Measurements from ENCODE around the gene ATAD3A. TPM values are rescaled to one million over a fixed set of nuclear protein-coding genes. Genes with fewer than 3 reads are reported as not detected.

Gene ATAD3A
- total RNA-seq, 4 donors from 2014 or later: 18.3 to 29.3 (median 25.2) TPM

DNA sequence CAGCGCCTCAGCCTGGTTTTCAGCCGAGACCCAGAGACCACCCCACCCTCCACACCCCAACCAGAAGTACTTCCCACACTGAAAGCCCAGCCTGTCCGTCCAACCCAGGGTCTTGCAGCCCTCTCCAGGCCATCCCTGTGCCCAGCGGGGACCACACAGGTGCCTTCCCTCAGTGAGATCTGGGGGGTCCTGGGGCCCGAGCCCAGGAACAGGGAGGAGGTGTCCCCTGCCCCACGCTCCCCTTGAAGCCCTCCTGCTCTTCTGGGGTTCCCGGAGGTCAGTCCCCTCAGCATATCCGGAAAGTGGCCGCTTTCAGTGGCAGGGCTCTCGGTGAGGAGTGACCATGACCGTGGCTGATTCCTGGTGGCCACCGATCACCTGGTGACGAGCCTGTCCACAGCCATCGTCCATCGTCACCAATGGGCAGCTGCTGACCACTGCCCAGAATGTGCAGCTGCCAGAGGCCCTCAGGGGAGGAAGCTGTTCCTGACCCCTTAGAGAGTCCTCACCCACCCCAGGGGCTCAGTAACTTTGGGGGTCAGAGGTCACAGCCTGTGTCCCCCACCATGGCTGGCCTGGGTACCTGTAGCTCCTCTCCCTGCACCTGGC is 25.1 kb downstream of the ATAD3A start:
- Histone ChIP-seq H3K27me3 (no peaks in the 10 kb centered on the region), H3K4me1 (peaks cover 17 to 55% (median 54%) of the 10 kb centered on the region in 4 donors), H3K9me3 (peaks cover 0 to 4% (median 1%) of the 10 kb centered on the region in 4 donors), H3K27ac (replicated peaks in 1 of 4) (peak overlapping the region in 3 of 4 donors; percentile 47 to 70 (median 54)), H3K4me3 (no peak overlapping the region), H3K36me3 (peaks cover 0 to 49% (median 24%) of the 10 kb centered on the region in 4 donors)
- no peak for DNase-seq (ENCODE audit: extremely low spot score)
- intact Hi-C loops (cut with DNase I): no loop called here
- TF ChIP-seq, protein P1, sequence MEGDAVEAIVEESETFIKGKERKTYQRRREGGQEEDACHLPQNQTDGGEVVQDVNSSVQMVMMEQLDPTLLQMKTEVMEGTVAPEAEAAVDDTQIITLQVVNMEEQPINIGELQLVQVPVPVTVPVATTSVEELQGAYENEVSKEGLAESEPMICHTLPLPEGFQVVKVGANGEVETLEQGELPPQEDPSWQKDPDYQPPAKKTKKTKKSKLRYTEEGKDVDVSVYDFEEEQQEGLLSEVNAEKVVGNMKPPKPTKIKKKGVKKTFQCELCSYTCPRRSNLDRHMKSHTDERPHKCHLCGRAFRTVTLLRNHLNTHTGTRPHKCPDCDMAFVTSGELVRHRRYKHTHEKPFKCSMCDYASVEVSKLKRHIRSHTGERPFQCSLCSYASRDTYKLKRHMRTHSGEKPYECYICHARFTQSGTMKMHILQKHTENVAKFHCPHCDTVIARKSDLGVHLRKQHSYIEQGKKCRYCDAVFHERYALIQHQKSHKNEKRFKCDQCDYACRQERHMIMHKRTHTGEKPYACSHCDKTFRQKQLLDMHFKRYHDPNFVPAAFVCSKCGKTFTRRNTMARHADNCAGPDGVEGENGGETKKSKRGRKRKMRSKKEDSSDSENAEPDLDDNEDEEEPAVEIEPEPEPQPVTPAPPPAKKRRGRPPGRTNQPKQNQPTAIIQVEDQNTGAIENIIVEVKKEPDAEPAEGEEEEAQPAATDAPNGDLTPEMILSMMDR (IDR thresholded peaks at IDR 0.05): no peak
- no peak for TF ChIP-seq POLR2A (IDR thresholded peaks at IDR 0.05; ENCODE audit: low read depth)
- no peak for TF ChIP-seq POLR2AphosphoS5 (IDR thresholded peaks at IDR 0.05)
- no peak for TF ChIP-seq EP300 (IDR thresholded peaks at IDR 0.05)
- WGBS: 85% methylated on average over 14 of the region's 15 CpGs

DNA sequence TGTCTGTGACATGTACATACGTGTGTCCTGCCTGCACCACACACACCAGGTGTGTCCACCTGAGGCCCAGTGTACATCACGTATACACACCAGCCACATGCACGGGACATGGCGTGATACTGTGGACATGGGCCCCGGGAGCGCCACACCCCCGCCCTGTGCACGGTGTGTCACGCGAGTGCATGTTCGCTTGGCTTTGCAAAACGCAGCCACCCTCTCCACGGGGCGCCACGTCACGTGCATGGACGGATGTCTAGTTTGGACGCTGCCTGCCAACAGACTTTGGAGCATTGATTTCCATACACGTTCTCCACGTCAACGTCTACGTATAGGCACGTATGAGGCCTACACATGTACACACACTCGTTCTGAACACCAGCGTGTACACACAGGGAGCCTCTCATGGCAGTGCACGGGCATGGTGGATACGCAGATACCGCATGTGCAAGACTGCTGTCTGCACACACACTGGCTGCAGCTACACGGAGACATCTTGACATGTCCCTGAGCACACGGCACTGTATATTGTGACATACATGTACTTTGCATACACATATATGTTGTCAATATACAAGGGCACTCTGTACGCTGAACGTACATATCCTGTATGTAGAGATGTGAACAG is 25.8 kb downstream of the ATAD3A start:
- TF ChIP-seq POLR2A (IDR thresholded peaks at IDR 0.05; ENCODE audit: low read depth) (no peak), POLR2AphosphoS5 (IDR thresholded peaks at IDR 0.05) (no peak), EP300 (IDR thresholded peaks at IDR 0.05) (no peak)
- TF ChIP-seq, protein P1 (IDR thresholded peaks at IDR 0.05): no peak
- 92% methylated on average over 25 of the region's 32 CpGs for WGBS
- Histone ChIP-seq H3K4me3 (no peak overlapping the region), H3K36me3 (peaks cover 5 to 52% (median 30%) of the 10 kb centered on the region in 4 donors), H3K27me3 (no peaks in the 10 kb centered on the region), H3K27ac (replicated peaks in 1 of 4) (no peak overlapping the region), H3K4me1 (peaks cover 18 to 55% (median 54%) of the 10 kb centered on the region in 4 donors), H3K9me3 (no peaks in the 10 kb centered on the region)
- no peak for DNase-seq (ENCODE audit: extremely low spot score)
- intact Hi-C loops (cut with DNase I): no loop called here

DNA sequence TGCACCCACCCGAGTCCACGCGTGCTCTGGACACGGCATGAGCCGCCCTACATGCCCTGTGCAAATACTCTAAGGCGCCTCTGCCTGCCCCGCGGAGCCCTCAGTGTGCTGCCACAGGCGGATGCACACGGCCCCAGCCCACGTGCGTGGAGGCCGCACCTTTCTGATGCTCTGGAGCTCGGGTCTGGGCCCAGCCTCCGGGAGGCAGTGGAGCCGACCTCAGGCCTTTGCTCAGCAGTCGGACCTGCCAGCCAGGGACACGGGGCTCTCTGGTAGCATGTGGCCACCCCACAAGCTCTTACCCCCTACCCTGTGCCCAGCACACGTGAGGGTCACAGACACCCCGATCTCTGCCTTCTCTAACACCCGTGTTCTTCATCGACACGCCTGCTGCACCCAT is 26.4 kb downstream of the ATAD3A start:
- no peak overlapping the region for H3K27ac ChIP-seq (replicated peaks in 1 of 4)
- H3K36me3 ChIP-seq: peaks cover 5 to 52% (median 36%) of the 10 kb centered on the region in 4 donors
- DNase-seq (ENCODE audit: extremely low spot score): no peak
- TF ChIP-seq EP300 (IDR thresholded peaks at IDR 0.05): no peak
- no peak for TF ChIP-seq POLR2A (IDR thresholded peaks at IDR 0.05; ENCODE audit: low read depth)
- TF ChIP-seq, protein P1 (IDR thresholded peaks at IDR 0.05): no peak
- no peak for TF ChIP-seq POLR2AphosphoS5 (IDR thresholded peaks at IDR 0.05)
- no peaks in the 10 kb centered on the region for H3K9me3 ChIP-seq
- H3K4me1 ChIP-seq: peaks cover 21 to 56% (median 51%) of the 10 kb centered on the region in 4 donors
- H3K27me3 ChIP-seq: no peaks in the 10 kb centered on the region
- no peak overlapping the region for H3K4me3 ChIP-seq
- intact Hi-C loops (cut with DNase I): no loop called here
- WGBS: 92% methylated on average over 8 of the region's 23 CpGs

DNA sequence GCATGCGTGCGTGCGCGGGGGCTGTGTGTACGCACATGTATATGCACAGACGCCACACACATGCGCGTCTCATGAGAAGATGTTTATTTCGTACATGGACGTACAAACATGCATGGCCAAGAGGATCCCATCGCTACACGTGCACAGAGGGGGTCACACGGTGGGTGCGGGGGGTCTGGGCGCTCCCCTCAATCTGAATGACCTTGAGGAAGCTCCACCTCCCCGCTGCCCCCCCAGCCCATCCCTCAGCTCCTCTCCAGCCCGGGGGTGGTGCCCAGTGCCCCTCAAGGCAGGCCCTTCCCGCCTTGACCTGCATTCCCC is 27.0 kb downstream of the ATAD3A start:
- DNase-seq (ENCODE audit: extremely low spot score): no peak
- TF ChIP-seq POLR2A (IDR thresholded peaks at IDR 0.05; ENCODE audit: low read depth) (no peak), EP300 (IDR thresholded peaks at IDR 0.05) (no peak), POLR2AphosphoS5 (IDR thresholded peaks at IDR 0.05) (no peak)
- TF ChIP-seq, protein P1 (IDR thresholded peaks at IDR 0.05): no peak
- peaks cover 23 to 62% (median 47%) of the 10 kb centered on the region in 4 donors for H3K4me1 ChIP-seq
- H3K27me3 ChIP-seq: no peaks in the 10 kb centered on the region
- H3K4me3 ChIP-seq: peak overlapping the region; percentile 74 to 85 (median 82)
- intact Hi-C loops (cut with DNase I): no loop called here
- H3K27ac ChIP-seq (replicated peaks in 1 of 4): peak overlapping the region; percentile 77 to 84 (median 81)
- 73% methylated on average over 18 of the region's 18 CpGs for WGBS
- H3K36me3 ChIP-seq: peaks cover 5 to 58% (median 40%) of the 10 kb centered on the region in 4 donors
- no peaks in the 10 kb centered on the region for H3K9me3 ChIP-seq

Data from esophagus muscularis mucosa (tissue), 4 donors.